ENCODE data around the gene LDB1. TPM values are rescaled to one million over a fixed set of nuclear protein-coding genes. Genes with fewer than 3 reads are reported as not detected.

The LDB1 gene
- total RNA-seq, 4 donors from 2014 or later: 26.2 to 54.0 (median 27.3) TPM

- Histone ChIP-seq H3K4me1 (peaks cover 31 to 64% (median 34%) of the 10 kb centered on the region in 3 donors), H3K9me3 (no peaks in the 10 kb centered on the region), H3K36me3 (peaks cover 30 to 37% (median 33%) of the 10 kb centered on the region in 3 donors), H3K27ac (peak overlapping the region; percentile 51 to 76 (median 54)), H3K4me3 (no peak overlapping the region), H3K27me3 (no peaks in the 10 kb centered on the region)
- no peak for DNase-seq
- 44 to 74% methylated on average over 7 of the region's 7 CpGs for WGBS, 2 donors
- TF ChIP-seq, protein P1, sequence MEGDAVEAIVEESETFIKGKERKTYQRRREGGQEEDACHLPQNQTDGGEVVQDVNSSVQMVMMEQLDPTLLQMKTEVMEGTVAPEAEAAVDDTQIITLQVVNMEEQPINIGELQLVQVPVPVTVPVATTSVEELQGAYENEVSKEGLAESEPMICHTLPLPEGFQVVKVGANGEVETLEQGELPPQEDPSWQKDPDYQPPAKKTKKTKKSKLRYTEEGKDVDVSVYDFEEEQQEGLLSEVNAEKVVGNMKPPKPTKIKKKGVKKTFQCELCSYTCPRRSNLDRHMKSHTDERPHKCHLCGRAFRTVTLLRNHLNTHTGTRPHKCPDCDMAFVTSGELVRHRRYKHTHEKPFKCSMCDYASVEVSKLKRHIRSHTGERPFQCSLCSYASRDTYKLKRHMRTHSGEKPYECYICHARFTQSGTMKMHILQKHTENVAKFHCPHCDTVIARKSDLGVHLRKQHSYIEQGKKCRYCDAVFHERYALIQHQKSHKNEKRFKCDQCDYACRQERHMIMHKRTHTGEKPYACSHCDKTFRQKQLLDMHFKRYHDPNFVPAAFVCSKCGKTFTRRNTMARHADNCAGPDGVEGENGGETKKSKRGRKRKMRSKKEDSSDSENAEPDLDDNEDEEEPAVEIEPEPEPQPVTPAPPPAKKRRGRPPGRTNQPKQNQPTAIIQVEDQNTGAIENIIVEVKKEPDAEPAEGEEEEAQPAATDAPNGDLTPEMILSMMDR (IDR thresholded peaks at IDR 0.05): no peak
- no peak for TF ChIP-seq POLR2A (IDR thresholded peaks at IDR 0.05)
- intact Hi-C loops (cut with DNase I): no loop called here
Measured at GRCh38 chr10:102135956-102136526, 15.9 kb upstream of the LDB1 start.

DNA sequence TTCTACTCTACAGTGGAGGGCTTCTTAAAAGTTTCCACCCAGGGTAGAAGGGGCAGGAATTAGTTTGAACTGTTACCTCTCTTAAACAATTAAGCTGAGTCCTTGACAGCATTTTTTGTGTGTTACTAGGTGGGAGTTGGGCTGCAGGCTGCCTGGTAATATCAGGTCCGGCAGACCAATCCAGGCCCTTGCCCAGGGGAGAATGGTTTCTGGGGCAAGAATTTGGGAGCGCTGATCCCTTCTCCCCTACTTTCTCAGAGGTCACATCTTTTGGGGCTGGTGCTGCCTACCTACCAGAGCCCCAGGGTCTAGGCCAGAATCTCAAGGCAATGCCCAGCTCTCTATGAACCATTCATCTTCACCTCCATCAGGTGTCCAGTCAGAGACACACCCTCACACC, 14.2 kb upstream of the LDB1 start:
- Histone ChIP-seq H3K27me3 (no peaks in the 10 kb centered on the region), H3K4me3 (peak overlapping the region in 3 of 4 donors; percentile 86 to 98 (median 97))

GRCh38 chr10:102133373-102134195, 13.4 kb upstream of the LDB1 start:
- intact Hi-C loops (cut with DNase I): no loop called here
- DNase-seq: no peak
- no peaks in the 10 kb centered on the region for H3K9me3 ChIP-seq
- peak overlapping the region; percentile 94 to 99 (median 97) for H3K27ac ChIP-seq
- peaks cover 6 to 12% (median 8%) of the 10 kb centered on the region in 3 donors for H3K36me3 ChIP-seq
- no peak for TF ChIP-seq POLR2A (IDR thresholded peaks at IDR 0.05)
- TF ChIP-seq, protein P1 (IDR thresholded peaks at IDR 0.05): no peak
- peaks cover 31 to 57% (median 34%) of the 10 kb centered on the region in 3 donors for H3K4me1 ChIP-seq
- H3K4me3 ChIP-seq: peak overlapping the region; percentile 86 to 99 (median 98)
- WGBS, 2 donors: 0% methylated on average over 8 to 16 of the region's 48 CpGs
- no peaks in the 10 kb centered on the region for H3K27me3 ChIP-seq

More for the DNA sequence above, 14.2 kb upstream of the LDB1 start:
- TF ChIP-seq, protein P1 (IDR thresholded peaks at IDR 0.05): no peak
- Histone ChIP-seq H3K4me1 (peaks cover 31 to 57% (median 34%) of the 10 kb centered on the region in 3 donors), H3K36me3 (peaks cover 14 to 20% (median 17%) of the 10 kb centered on the region in 3 donors), H3K27ac (peak overlapping the region; percentile 94 to 99 (median 97)), H3K9me3 (no peaks in the 10 kb centered on the region)
- intact Hi-C loops (cut with DNase I): no loop called here
- 25 to 43% methylated on average over 2 of the region's 2 CpGs for WGBS, 2 donors
- no peak for DNase-seq

DNA sequence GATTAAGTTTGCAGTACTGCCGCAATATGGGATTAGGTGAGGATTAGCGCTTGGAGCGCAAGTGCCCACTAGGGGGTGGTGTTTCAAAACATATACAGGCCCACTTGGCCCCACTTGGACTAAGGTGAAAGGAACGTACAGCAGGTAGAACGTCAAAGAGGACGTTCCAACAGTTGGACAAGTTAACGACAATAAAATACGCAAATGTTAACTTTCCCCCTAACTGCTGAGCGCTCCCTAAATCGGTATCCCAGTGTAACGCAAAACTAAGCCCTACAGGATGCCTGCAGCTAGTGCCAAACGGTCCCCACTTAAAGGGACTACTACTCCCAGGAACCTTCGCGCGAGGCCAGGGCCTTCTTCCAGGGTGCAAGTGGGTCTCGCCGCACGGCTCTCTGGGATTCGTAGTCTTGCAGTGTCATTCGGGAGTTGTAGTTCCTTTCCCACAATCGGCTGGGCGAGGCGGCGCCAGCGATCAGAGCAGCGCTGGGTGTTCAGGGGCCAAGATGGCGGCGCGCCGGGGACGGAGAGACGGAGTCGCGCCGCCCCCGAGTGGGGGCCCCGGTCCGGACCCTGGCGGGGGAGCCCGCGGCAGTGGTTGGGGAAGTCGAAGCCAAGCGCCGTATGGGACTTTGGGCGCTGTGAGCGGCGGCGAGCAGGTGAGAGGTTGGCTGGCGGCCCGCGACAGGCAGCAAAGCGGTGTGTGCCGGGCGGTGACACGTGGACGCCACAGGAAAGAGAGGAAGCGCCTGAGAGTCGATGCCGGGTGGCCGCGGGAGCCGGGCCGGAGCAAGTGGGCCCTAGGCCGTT, 12.6 kb upstream of the LDB1 start, which contains the start of gene PPRC1:
TSS of gene PPRC1 (plus strand) at position 478 of the 810 bp plus-strand sequence. CDS start at position 507, 29 bp downstream.
- H3K4me3 ChIP-seq: peak within 1 kb of the TSS; percentile 86 to 99 (median 98)
- H3K36me3 ChIP-seq: peaks cover 0 to 4% (median 1%) of the 10 kb centered on the region in 3 donors
- DNase-seq: peak; percentile 99
- H3K4me1 ChIP-seq: peaks cover 31 to 60% (median 34%) of the 10 kb centered on the region in 3 donors
- peak in 2 of 4 donors; percentile 69 to 77 for TF ChIP-seq POLR2A (IDR thresholded peaks at IDR 0.05)
- TF ChIP-seq, protein P1 (IDR thresholded peaks at IDR 0.05): peak; percentile 83 to 96 (median 92)
- intact Hi-C loops (cut with DNase I): no loop called here
- H3K27ac ChIP-seq: peak within 1 kb of the TSS; percentile 94 to 99 (median 97)
- WGBS, 2 donors: 0% methylated on average over 17 to 20 of the region's 64 CpGs
- no peaks in the 10 kb centered on the region for H3K9me3 ChIP-seq
- no peaks in the 10 kb centered on the region for H3K27me3 ChIP-seq
